ENCODE data around the gene CFI. TPM values are rescaled to one million over a fixed set of nuclear protein-coding genes. Genes with fewer than 3 reads are reported as not detected.

CFI gene
- total RNA-seq, 4 donors from 2014 or later: 2.0 to 10.1 (median 3.7) TPM; not detected in 1

GRCh38 chr4:109818268-109818667 lies 16.5 kb upstream of the CFI start:
- Histone ChIP-seq H3K27ac (no peak overlapping the region), H3K4me3 (no peak overlapping the region), H3K4me1 (peaks cover 40% of the 10 kb centered on the region), H3K9me3 (no peaks in the 10 kb centered on the region), H3K36me3 (peaks cover 34% of the 10 kb centered on the region), H3K27me3 (no peaks in the 10 kb centered on the region)
- 95% methylated on average over 4 of the region's 4 CpGs for WGBS
- DNase-seq (ENCODE audit: low spot score in 2 of 2): no peak
- TF ChIP-seq EP300 (IDR thresholded peaks at IDR 0.05): no peak
- no peak for TF ChIP-seq POLR2A (IDR thresholded peaks at IDR 0.05)
- no peak for TF ChIP-seq POLR2AphosphoS5 (IDR thresholded peaks at IDR 0.05)
- TF ChIP-seq, protein P1, sequence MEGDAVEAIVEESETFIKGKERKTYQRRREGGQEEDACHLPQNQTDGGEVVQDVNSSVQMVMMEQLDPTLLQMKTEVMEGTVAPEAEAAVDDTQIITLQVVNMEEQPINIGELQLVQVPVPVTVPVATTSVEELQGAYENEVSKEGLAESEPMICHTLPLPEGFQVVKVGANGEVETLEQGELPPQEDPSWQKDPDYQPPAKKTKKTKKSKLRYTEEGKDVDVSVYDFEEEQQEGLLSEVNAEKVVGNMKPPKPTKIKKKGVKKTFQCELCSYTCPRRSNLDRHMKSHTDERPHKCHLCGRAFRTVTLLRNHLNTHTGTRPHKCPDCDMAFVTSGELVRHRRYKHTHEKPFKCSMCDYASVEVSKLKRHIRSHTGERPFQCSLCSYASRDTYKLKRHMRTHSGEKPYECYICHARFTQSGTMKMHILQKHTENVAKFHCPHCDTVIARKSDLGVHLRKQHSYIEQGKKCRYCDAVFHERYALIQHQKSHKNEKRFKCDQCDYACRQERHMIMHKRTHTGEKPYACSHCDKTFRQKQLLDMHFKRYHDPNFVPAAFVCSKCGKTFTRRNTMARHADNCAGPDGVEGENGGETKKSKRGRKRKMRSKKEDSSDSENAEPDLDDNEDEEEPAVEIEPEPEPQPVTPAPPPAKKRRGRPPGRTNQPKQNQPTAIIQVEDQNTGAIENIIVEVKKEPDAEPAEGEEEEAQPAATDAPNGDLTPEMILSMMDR (IDR thresholded peaks at IDR 0.05): no peak

DNA sequence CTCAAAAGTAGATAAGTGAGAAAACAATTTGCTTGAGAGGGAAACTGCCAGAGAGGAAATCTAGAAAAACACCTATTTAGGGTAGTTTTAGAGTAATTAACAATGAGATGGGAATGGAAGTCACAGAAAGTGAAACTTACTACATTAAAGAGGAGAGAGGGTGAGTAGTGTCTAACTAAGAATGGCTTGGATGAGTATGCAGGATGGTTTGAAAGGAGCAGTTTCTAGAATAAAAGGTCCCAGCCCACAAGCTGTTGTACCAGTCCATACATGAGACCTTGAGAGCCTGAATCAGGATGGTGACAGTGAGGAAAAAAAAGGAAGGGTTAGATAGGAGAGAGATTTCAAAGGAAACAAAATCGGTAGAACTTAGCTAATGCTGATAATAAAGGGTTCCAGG lies 15.1 kb upstream of the CFI start:
- DNase-seq (ENCODE audit: low spot score in 2 of 2): no peak
- TF ChIP-seq POLR2AphosphoS5 (IDR thresholded peaks at IDR 0.05) (no peak), EP300 (IDR thresholded peaks at IDR 0.05) (no peak), POLR2A (IDR thresholded peaks at IDR 0.05) (no peak)
- TF ChIP-seq, protein P1 (IDR thresholded peaks at IDR 0.05): no peak
- no peaks in the 10 kb centered on the region for H3K9me3 ChIP-seq
- no peak overlapping the region for H3K27ac ChIP-seq
- WGBS: 56% methylated on average over 1 of the region's 1 CpG
- peaks cover 21% of the 10 kb centered on the region for H3K36me3 ChIP-seq
- H3K27me3 ChIP-seq: no peaks in the 10 kb centered on the region
- H3K4me3 ChIP-seq: peak overlapping the region; percentile 93
- peaks cover 40% of the 10 kb centered on the region for H3K4me1 ChIP-seq

DNA sequence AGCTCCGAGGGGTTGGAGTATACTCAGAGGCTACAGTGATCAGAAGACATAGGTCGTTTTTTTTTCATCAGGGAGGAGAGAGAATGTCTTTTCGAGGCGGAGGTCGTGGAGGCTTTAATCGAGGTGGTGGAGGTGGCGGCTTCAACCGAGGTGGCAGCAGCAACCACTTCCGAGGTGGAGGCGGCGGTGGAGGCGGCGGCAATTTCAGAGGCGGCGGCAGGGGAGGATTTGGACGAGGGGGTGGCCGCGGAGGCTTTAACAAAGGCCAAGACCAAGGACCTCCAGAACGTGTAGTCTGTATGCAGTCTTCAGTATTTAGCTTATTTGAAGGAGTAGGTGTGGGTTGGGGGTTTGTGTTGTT lies 14.3 kb upstream of the CFI start:
- peak overlapping the region; percentile 93 for H3K4me3 ChIP-seq
- TF ChIP-seq EP300 (IDR thresholded peaks at IDR 0.05) (no peak), POLR2A (IDR thresholded peaks at IDR 0.05) (no peak), POLR2AphosphoS5 (IDR thresholded peaks at IDR 0.05) (no peak)
- TF ChIP-seq, protein P1 (IDR thresholded peaks at IDR 0.05): no peak
- peaks cover 38% of the 10 kb centered on the region for H3K4me1 ChIP-seq
- peaks cover 21% of the 10 kb centered on the region for H3K36me3 ChIP-seq
- 1% methylated on average over 19 of the region's 19 CpGs for WGBS
- DNase-seq (ENCODE audit: low spot score in 2 of 2): peak in 1 of 2 donors; percentile 59
- peak overlapping the region; percentile 91 for H3K27ac ChIP-seq
- no peaks in the 10 kb centered on the region for H3K9me3 ChIP-seq
- no peaks in the 10 kb centered on the region for H3K27me3 ChIP-seq

DNA sequence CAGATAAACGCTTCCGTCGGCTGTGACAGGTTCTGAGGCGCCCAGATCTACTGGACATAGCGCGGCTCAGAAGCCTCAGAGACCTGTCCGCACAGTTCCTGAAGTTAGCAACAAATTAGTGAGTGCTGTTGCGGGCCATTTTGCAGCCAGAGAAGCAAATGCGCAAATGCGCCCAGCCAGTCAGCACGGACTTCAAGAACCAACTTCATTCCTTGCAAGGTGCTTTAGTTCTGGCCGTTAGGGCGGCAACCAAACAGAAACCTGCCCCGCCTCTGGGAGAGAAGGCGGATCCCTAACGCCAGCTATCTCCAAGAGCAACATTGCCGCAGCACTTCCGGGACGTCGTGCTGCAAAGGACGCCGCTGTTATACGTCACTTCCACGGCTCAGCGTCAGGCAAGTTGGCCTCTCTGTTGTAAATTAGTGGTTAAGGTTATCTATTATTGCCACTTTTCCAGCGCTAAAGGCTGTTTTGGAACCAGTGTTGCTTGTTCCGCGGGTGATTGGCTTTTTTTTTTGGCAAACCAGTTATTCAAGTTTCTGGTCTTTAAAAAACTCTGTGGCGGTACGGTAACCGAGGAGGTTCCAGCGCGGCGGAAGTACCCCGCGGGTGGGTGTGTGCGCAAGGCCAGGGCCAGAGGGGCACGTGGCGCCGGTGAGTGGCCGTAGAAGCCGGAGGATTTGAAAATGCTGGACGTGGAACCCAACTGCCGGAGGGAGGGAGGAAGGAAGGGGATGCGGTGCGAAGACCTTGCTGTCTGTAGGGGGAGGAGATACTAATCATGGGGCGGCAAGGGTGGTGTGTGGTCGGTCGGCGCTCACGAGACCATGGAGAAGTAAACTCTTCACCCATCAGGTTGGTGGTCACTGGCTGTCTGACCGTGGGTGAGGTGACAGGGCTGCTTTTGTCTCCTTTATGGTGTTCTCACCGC lies 13.6 kb upstream of the CFI start, which contains the start of gene GAR1:
GAR1 (plus strand) TSS at position 612 of the 931 bp plus-strand sequence. CDS start 403 bp downstream, outside the sequence.
- no peaks in the 10 kb centered on the region for H3K9me3 ChIP-seq
- H3K27me3 ChIP-seq: no peaks in the 10 kb centered on the region
- H3K27ac ChIP-seq: peak within 1 kb of the TSS; percentile 91
- TF ChIP-seq POLR2AphosphoS5 (IDR thresholded peaks at IDR 0.05): peak in 2 of 3 donors; percentile 36 to 71
- TF ChIP-seq EP300 (IDR thresholded peaks at IDR 0.05): no peak
- TF ChIP-seq, protein P1 (IDR thresholded peaks at IDR 0.05): no peak
- no peak for TF ChIP-seq POLR2A (IDR thresholded peaks at IDR 0.05)
- peaks cover 21% of the 10 kb centered on the region for H3K36me3 ChIP-seq
- peak within 1 kb of the TSS; percentile 93 for H3K4me3 ChIP-seq
- peak; percentile 94 to 95 for DNase-seq (ENCODE audit: low spot score in 2 of 2)
- H3K4me1 ChIP-seq: peaks cover 33% of the 10 kb centered on the region
- under 1% methylated on average over 50 of the region's 53 CpGs for WGBS

DNA sequence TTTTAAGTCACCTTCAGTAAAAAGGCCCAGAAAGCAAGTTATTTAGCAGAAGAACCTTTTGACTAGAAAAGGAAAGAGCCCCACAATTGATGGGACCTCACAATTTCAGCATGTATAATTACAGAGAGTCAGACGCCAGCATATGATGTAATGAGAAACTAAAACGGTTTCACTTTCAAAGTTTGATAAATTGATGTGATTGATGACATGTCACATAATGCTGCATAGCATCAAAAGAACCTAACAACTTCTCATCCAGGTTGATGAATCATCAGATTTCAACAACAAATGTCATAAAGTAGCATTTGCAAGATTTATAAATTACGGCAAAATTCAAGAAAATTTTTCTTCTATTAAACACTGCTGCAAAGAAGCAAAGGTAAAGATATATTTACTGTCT lies 9.9 kb upstream of the CFI start:
- DNase-seq (ENCODE audit: low spot score in 2 of 2): no peak
- Histone ChIP-seq H3K27ac (no peak overlapping the region), H3K4me1 (peaks cover 15% of the 10 kb centered on the region), H3K9me3 (no peaks in the 10 kb centered on the region), H3K36me3 (no peaks in the 10 kb centered on the region), H3K27me3 (no peaks in the 10 kb centered on the region), H3K4me3 (no peak overlapping the region)
- 51% methylated on average over 3 of the region's 3 CpGs for WGBS
- TF ChIP-seq POLR2A (IDR thresholded peaks at IDR 0.05) (no peak), EP300 (IDR thresholded peaks at IDR 0.05) (no peak), POLR2AphosphoS5 (IDR thresholded peaks at IDR 0.05) (no peak)
- TF ChIP-seq, protein P1 (IDR thresholded peaks at IDR 0.05): no peak

All from suprapubic skin (tissue), 4 donors.